ENCODE results near the gene CSTF2T.
"Not testable (repeated sequence)": the region's sequence is repeated elsewhere in the genome, so short reads cannot be mapped to it uniquely, and the experiment has no call there.

DNA sequence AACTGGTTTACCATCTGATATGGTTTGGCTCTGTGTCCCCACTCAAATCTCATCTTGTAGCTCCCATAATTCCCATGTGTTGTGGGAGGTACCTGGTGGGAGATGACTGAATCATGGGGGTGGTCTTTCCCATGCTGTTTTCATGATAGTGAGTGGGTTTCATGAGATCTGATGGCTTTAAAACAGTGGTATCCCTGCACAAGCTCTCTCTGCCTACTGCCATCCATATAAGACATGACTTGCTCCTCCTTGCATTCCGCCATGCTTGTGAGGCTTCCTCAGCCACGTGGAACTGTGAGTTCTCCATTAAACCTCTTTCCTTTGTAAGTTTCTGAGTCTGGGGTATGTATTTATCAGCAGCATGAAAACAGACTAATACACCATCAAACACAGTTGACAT, 10.6 kb downstream of the CSTF2T start:
- TF ChIP-seq, protein P1, sequence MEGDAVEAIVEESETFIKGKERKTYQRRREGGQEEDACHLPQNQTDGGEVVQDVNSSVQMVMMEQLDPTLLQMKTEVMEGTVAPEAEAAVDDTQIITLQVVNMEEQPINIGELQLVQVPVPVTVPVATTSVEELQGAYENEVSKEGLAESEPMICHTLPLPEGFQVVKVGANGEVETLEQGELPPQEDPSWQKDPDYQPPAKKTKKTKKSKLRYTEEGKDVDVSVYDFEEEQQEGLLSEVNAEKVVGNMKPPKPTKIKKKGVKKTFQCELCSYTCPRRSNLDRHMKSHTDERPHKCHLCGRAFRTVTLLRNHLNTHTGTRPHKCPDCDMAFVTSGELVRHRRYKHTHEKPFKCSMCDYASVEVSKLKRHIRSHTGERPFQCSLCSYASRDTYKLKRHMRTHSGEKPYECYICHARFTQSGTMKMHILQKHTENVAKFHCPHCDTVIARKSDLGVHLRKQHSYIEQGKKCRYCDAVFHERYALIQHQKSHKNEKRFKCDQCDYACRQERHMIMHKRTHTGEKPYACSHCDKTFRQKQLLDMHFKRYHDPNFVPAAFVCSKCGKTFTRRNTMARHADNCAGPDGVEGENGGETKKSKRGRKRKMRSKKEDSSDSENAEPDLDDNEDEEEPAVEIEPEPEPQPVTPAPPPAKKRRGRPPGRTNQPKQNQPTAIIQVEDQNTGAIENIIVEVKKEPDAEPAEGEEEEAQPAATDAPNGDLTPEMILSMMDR (IDR thresholded peaks at IDR 0.05; ENCODE audit: borderline replicate concordance, extremely low read depth, low read length, poor library complexity, severe bottlenecking), result not testable (repeated sequence)
- not testable (repeated sequence) for TF ChIP-seq EZH2 (IDR thresholded peaks at IDR 0.05; ENCODE audit: borderline replicate concordance, low read depth, low read length, severe bottlenecking)
